Esophagus muscularis mucosa (tissue), 4 donors: ENCODE results near the gene BPIFB6. TPM values are rescaled to one million over a fixed set of nuclear protein-coding genes. Genes with fewer than 3 reads are reported as not detected.

Source experiments
- DNase-seq: peaks from one replicate; pipeline ENCODE4 v3.0.0-alpha.2; 2017; ENCODE audit errors: extremely low spot score
- H3K27ac ChIP-seq, 4 donors: fragments of 200-600 bp; sonication (generic); replicated peaks in 1 of 4; 1 replicate in 3 of 4; 2 replicates in 1 of 4; pipeline ENCODE4 v1.5.1; 2016 to 2019; ENCODE audit warnings: mild to moderate bottlenecking in 1 of 4
- H3K27me3 ChIP-seq, 4 donors: fragments of 200-600 bp; sonication (generic); one replicate each; pipeline versions ENCODE4 v1.5.1 to v1.6.0; 2016 to 2019
- H3K36me3 ChIP-seq, 4 donors: fragments of 200-600 bp; sonication (generic); one replicate each; pipeline ENCODE4 v1.5.1; 2016 to 2019
- H3K4me1 ChIP-seq, 4 donors: fragments of 200-600 bp; sonication (generic); one replicate each; pipeline ENCODE4 v1.5.1; 2016 to 2019
- H3K4me3 ChIP-seq, 4 donors: fragments of 200-600 bp; sonication (generic); 1 replicate in 2 of 4; 2 replicates in 2 of 4; pipeline ENCODE4 v1.5.1; 2016 to 2019; ENCODE audit warnings: mild to moderate bottlenecking in 4 of 4, moderate library complexity in 1 of 4
- H3K9me3 ChIP-seq, 4 donors: fragments of 200-600 bp; sonication (generic); 1 replicate in 3 of 4; 2 replicates in 1 of 4; pipeline ENCODE4 v1.5.1; 2016 to 2019
- EP300 ChIP-seq: sonication (generic); formaldehyde crosslinking; IDR thresholded peaks from one replicate; pipeline ENCODE4 v1.6.1; 2017; ENCODE audit warnings: antibody characterized with exemption
- POLR2A ChIP-seq: fragments of 450-650 bp; IDR thresholded peaks from one replicate; pipeline ENCODE4 v1.6.1; 2017; ENCODE audit warnings: antibody characterized with exemption, moderate library complexity, mild to moderate bottlenecking, low read depth
- POLR2AphosphoS5 ChIP-seq, 2 donors: sonication (generic); formaldehyde crosslinking; IDR thresholded peaks; one replicate each; pipeline ENCODE4 v1.6.1; 2017; ENCODE audit warnings: antibody characterized with exemption in 2 of 2
- WGBS: methylation state at CpG from one replicate; pipeline ENCODE4 v1.1.5; 2018; 5-methylcytosine and 5-hydroxymethylcytosine counted together
- intact Hi-C: fragments of 100-400 bp; cut with DNase I; formaldehyde crosslinking; loops from one replicate; pipeline ENCODE4 v1.15.1; 2023
- total RNA-seq, 4 donors: library from RNA; depleted of rRNA; stranded (reverse); fragments of >200 nt; gene quantifications; one replicate each; pipeline versions ENCODE4 v1.1.0 to v1.2.1, GENCODE V29; 2016
- TF ChIP-seq, protein P1 (sequence below), 3 experiments: fragments of 200-600 bp in 2 of 3; fragments of 450-650 bp in 1 of 3; sonication (generic) in 2 of 3; IDR thresholded peaks; one replicate each; pipeline ENCODE4 v1.5.1; 2017 to 2019; ENCODE audit warnings: antibody characterized with exemption in 3 of 3, mild to moderate bottlenecking in 2 of 3, moderate library complexity in 1 of 3

Gene BPIFB6
- total RNA-seq, 4 donors from 2014 or later = not detected

DNA sequence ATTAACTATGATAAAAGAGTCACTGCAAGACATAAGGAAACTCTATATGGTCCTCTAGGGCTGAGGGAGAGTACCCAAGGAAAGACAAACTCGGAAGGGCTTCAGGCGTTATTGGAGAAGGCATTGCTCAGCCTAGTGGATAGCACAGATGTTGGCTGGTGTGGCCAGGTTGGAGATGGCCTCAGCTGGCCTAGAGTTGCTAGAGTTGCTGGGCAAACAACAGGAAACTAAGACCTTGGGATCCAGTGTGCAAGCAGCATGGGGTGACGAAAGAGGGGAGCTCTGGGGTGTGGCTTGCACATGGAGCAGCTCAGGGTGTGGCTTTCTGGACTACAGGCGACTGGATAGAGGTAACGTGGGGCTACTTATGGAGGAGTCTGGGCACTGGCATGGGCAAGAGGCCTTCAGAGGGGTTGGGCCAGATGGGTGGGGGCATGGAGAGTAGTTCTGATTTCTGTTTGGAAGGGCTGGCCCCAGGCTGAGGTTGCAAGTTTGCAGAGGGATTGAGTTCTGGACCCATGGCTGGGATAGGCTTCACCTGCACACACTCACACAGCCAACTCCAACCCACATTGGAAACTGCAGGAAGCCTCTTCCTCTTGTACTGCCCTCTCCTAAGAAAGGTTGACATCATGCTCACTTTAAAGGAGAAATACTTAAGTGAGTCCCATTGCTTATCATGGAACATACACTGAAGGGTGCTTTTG is 5.2 kb upstream of the BPIFB6 start:
- DNase-seq = no peak
- 66% methylated on average over 5 of the region's 5 CpGs for WGBS
- no peak for TF ChIP-seq POLR2A
- TF ChIP-seq POLR2AphosphoS5 (IDR thresholded peaks at IDR 0.05) = no peak
- TF ChIP-seq EP300 = no peak
- TF ChIP-seq, protein P1, sequence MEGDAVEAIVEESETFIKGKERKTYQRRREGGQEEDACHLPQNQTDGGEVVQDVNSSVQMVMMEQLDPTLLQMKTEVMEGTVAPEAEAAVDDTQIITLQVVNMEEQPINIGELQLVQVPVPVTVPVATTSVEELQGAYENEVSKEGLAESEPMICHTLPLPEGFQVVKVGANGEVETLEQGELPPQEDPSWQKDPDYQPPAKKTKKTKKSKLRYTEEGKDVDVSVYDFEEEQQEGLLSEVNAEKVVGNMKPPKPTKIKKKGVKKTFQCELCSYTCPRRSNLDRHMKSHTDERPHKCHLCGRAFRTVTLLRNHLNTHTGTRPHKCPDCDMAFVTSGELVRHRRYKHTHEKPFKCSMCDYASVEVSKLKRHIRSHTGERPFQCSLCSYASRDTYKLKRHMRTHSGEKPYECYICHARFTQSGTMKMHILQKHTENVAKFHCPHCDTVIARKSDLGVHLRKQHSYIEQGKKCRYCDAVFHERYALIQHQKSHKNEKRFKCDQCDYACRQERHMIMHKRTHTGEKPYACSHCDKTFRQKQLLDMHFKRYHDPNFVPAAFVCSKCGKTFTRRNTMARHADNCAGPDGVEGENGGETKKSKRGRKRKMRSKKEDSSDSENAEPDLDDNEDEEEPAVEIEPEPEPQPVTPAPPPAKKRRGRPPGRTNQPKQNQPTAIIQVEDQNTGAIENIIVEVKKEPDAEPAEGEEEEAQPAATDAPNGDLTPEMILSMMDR (IDR thresholded peaks at IDR 0.05) = no peak
- Histone ChIP-seq H3K4me3 (no peak overlapping the region), H3K27ac (no peak overlapping the region), H3K4me1 (no peaks in the 10 kb centered on the region), H3K9me3 (no peaks in the 10 kb centered on the region), H3K27me3 (peaks cover 0 to 15% (median 0%) of the 10 kb centered on the region in 4 donors), H3K36me3 (no peaks in the 10 kb centered on the region)
- intact Hi-C loops = no loop called here

DNA sequence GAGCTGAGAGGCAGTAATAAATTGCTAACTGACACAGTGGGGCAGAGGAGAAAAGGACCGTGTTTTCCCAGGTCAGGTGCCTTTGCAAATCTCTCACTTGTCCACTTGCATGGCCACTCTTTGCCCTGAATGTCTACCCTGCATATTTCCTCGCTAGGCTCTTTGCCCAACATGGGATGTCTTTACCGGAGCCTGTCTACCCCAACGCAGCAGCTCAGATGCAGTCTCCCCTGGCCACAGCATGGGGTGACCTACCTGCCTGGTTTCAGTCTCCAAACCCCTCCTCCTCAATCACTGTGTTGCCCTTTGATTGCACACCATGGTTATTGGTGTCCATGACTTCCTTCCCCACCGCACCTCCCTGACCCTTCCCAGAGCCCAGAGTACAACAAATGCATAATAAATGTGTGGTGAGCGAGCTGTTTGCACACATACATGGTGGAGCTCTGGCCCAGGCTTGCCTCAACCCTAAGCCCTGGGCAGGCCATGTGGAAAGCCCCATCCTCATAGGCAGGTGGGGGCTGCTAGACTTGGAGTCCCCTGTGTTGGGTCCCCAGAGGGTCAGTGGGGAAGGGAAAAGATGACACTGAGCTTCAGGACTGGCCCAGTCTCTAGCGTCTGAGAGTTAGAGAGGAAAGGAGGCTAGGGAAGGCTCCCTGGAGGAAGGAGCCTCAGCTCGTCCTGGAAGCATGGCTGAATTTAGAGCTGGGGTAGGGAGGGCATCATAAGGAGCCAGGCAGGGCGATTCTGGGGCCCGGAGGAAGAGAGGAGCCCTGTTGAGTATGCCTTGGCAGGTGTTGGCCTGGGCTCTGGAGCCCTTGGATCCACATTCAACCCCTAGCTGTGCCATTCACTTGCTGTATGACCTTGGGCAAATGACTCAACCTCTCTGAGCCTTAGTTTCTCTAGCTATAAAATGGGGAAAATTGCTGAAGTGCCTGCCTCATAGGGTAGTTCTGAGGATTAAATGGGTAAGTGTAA is 4.4 kb upstream of the BPIFB6 start:
- DNase-seq = no peak
- TF ChIP-seq POLR2A (no peak), EP300 (no peak)
- TF ChIP-seq, protein P1 (IDR thresholded peaks at IDR 0.05) = no peak
- 86% methylated on average over 10 of the region's 10 CpGs for WGBS
- Histone ChIP-seq H3K27ac (no peak overlapping the region), H3K27me3 (peaks cover 0 to 15% (median 0%) of the 10 kb centered on the region in 4 donors), H3K4me3 (no peak overlapping the region), H3K36me3 (no peaks in the 10 kb centered on the region), H3K4me1 (no peaks in the 10 kb centered on the region), H3K9me3 (no peaks in the 10 kb centered on the region)
- intact Hi-C loops = no loop called here

DNA sequence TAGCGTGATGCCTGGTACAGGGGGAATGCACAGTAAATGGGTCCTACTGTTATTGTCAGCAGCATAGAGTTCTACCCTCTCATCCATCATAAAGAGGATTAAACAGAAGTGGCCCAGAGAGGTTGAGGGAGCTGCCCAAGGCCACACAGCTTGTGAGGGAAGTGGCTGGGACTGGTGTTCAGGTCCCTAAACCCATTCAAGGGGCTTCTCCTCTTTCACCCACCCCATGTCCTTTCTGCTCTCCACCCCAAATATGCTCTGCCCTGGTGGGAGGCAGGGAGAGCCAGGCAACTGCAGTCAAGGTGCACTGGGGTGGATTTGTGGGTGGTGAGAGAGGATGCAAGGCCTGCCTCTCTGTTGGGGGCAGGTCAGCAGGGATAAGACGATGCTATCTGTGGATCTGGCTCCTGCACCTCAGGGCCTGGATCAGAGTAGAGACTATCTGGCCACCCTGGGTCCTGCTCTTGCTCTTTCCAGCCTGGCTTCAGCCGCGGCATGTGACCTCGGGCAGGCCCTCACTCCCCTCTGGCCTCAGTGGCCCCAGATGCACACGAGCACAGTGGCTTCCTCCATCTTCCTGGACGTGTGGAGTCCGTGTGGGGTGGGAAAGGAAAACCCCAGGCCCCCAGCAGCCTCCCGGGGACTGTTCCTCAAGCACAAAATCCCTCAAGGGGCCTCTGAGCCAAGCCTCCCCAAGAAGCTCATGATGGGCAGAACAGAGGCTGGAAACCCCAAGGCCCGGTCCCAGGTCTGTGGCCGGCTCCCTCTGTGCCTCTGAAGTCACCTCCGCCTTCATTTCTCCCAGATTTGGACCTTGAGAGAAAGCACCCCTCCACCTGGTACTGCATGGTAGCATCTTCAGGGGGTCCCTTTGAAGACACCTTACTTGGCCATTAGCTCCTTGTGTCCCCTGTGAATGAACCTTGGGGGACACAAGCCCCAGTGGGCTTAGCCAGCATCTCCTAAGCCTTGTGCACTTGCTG is 3.4 kb upstream of the BPIFB6 start:
- Histone ChIP-seq H3K4me3 (no peak overlapping the region), H3K27me3 (peaks cover 0 to 20% (median 0%) of the 10 kb centered on the region in 4 donors), H3K4me1 (no peaks in the 10 kb centered on the region), H3K36me3 (no peaks in the 10 kb centered on the region), H3K27ac (no peak overlapping the region), H3K9me3 (peaks cover 0 to 5% (median 0%) of the 10 kb centered on the region in 4 donors)
- TF ChIP-seq EP300 = no peak
- TF ChIP-seq POLR2A = no peak
- TF ChIP-seq, protein P1 (IDR thresholded peaks at IDR 0.05) = no peak
- TF ChIP-seq POLR2AphosphoS5 (IDR thresholded peaks at IDR 0.05) = no peak
- intact Hi-C loops = no loop called here
- DNase-seq = no peak
- WGBS = 85% methylated on average over 12 of the region's 12 CpGs

DNA sequence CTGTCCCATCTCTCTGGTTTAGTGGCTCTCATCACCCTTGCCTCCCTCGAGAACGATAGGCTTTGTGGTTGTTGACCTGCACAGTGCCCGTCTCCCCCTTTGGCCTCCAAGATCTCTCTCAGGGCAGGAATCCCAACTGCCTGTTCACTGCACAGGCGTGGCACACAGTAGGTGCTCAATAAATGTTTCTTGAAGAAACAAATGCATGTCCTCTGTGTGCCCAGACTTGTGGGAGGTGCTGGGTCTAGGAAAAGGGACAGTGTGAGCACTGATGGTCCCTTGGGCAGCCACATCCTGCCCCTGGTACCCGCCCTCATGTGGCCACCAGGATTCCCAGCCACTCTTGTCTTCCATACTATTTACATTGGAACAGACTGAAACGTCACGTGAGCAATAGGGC is 2.6 kb upstream of the BPIFB6 start:
- Histone ChIP-seq H3K27me3 (peaks cover 0 to 20% (median 0%) of the 10 kb centered on the region in 4 donors), H3K36me3 (no peaks in the 10 kb centered on the region), H3K9me3 (peaks cover 0 to 13% (median 0%) of the 10 kb centered on the region in 4 donors), H3K4me3 (no peak overlapping the region), H3K4me1 (no peaks in the 10 kb centered on the region), H3K27ac (no peak overlapping the region)
- DNase-seq = no peak
- intact Hi-C loops = no loop called here
- TF ChIP-seq POLR2AphosphoS5 (IDR thresholded peaks at IDR 0.05) = no peak
- 87% methylated on average over 7 of the region's 7 CpGs for WGBS
